ENCODE data around the gene CACNA2D3.

DNA sequence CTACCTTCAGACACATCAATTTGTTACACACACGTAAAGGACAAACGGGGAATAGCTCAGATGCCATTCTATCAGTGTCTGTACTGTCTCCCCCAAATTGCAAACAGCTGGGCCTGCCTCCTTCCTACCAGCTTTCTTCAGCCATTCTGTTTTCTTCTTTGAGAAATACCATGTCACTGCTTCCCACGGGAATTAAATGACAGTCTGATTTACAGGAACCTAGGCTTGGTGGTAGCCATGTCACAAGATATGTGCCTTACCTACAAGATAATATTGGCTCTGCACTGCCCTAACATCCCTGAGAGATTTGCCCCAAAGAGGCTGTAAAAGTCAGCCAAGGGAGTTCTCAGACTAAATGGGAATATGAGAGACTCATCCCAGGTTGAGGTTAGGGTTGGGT is 497.2 kb downstream of the CACNA2D3 start:
- TF ChIP-seq MXI1 (conservative IDR thresholded peaks at IDR 0.05; ENCODE audit: poor library complexity, severe bottlenecking) = no peak
- TF ChIP-seq, protein P1, sequence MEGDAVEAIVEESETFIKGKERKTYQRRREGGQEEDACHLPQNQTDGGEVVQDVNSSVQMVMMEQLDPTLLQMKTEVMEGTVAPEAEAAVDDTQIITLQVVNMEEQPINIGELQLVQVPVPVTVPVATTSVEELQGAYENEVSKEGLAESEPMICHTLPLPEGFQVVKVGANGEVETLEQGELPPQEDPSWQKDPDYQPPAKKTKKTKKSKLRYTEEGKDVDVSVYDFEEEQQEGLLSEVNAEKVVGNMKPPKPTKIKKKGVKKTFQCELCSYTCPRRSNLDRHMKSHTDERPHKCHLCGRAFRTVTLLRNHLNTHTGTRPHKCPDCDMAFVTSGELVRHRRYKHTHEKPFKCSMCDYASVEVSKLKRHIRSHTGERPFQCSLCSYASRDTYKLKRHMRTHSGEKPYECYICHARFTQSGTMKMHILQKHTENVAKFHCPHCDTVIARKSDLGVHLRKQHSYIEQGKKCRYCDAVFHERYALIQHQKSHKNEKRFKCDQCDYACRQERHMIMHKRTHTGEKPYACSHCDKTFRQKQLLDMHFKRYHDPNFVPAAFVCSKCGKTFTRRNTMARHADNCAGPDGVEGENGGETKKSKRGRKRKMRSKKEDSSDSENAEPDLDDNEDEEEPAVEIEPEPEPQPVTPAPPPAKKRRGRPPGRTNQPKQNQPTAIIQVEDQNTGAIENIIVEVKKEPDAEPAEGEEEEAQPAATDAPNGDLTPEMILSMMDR (IDR thresholded peaks at IDR 0.05; ENCODE audit: poor library complexity, severe bottlenecking) = no peak
- TF ChIP-seq, protein P2, sequence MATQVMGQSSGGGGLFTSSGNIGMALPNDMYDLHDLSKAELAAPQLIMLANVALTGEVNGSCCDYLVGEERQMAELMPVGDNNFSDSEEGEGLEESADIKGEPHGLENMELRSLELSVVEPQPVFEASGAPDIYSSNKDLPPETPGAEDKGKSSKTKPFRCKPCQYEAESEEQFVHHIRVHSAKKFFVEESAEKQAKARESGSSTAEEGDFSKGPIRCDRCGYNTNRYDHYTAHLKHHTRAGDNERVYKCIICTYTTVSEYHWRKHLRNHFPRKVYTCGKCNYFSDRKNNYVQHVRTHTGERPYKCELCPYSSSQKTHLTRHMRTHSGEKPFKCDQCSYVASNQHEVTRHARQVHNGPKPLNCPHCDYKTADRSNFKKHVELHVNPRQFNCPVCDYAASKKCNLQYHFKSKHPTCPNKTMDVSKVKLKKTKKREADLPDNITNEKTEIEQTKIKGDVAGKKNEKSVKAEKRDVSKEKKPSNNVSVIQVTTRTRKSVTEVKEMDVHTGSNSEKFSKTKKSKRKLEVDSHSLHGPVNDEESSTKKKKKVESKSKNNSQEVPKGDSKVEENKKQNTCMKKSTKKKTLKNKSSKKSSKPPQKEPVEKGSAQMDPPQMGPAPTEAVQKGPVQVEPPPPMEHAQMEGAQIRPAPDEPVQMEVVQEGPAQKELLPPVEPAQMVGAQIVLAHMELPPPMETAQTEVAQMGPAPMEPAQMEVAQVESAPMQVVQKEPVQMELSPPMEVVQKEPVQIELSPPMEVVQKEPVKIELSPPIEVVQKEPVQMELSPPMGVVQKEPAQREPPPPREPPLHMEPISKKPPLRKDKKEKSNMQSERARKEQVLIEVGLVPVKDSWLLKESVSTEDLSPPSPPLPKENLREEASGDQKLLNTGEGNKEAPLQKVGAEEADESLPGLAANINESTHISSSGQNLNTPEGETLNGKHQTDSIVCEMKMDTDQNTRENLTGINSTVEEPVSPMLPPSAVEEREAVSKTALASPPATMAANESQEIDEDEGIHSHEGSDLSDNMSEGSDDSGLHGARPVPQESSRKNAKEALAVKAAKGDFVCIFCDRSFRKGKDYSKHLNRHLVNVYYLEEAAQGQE (IDR thresholded peaks at IDR 0.05; ENCODE audit: borderline replicate concordance) = no peak
- TF ChIP-seq EZH2 (IDR thresholded peaks at IDR 0.05; ENCODE audit: borderline replicate concordance, insufficient read depth, low read length, poor library complexity, severe bottlenecking) = no peak
- TF ChIP-seq TAF1 (IDR thresholded peaks at IDR 0.05; ENCODE audit: low read depth) = no peak
- TF ChIP-seq POLR2AphosphoS5 (IDR thresholded peaks at IDR 0.05) = no peak

Measured in neural cell (in vitro differentiated cells).